HCT116 (cell line): ENCODE results near the gene TTYH3. TPM values are rescaled to one million over a fixed set of nuclear protein-coding genes. Genes with fewer than 3 reads are reported as not detected.

Source experiments
- ATAC-seq: fragments of 200-7000 bp; cut with Tn5 transposase; 2 replicates; pipeline ENCODE4 v1.9.1; 2020; ENCODE audit warnings: mild to moderate bottlenecking, moderate library complexity
- BruUV-seq: library from RNA; stranded (reverse); fragments of 400-500 nt; replicated peaks from 2 replicates; lab custom pipeline; 2021; lab: Mats Ljungman, UMichigan
- CTCF ChIA-PET: fragments of 300-600 bp; sonication (Branson Sonifier 250); formaldehyde crosslinking; loops from one replicate; lab custom pipeline; 2021; ENCODE audit warnings: antibody characterized with exemption; lab: Charles Lee
- POLR2A ChIA-PET: fragments of 300-600, 350-600 bp; sonication (Branson Sonifier 250); formaldehyde crosslinking; loops from one replicate; lab custom pipeline; 2021; ENCODE audit warnings: antibody characterized with exemption; lab: Charles Lee
- RAD21 ChIA-PET, 2 experiments: fragments of 300-600 bp; sonication (Branson Sonifier 250); formaldehyde crosslinking; loops; one replicate each; lab custom pipeline; 2023; ENCODE audit warnings: low total read pairs in 2 of 2; ENCODE audit not compliant: uncharacterized antibody in 2 of 2, unreplicated experiment in 2 of 2, low non-redundant PET in 1 of 2; lab: Charles Lee
- DNase-seq: peaks from one replicate; pipeline ENCODE4 v3.0.0-alpha.2; 2010; ENCODE audit warnings: low read depth, low spot score
- H2AFZ ChIP-seq: fragments of 200-600 bp; shearing (Covaris generic), sonication (generic); 2 replicates; pipeline ENCODE4 v1.6.1; 2017; ENCODE audit warnings: low read depth, mixed run types, mixed read lengths, antibody characterized with exemption, low read length; ENCODE audit not compliant: poor library complexity, severe bottlenecking
- H3K27ac ChIP-seq: 2 replicates; pipeline ENCODE4 v1.5.1; 2012; ENCODE audit warnings: low read depth, low read length
- H3K27me3 ChIP-seq: fragments of 200-600 bp; sonication (generic); 2 replicates; pipeline ENCODE4 v1.6.1; 2016; ENCODE audit warnings: mixed run types, low read length, mixed read lengths; ENCODE audit not compliant: insufficient read depth
- H3K36me3 ChIP-seq, 2 experiments: fragments of 200-500 bp in 1 of 2; fragments of 200-600 bp in 1 of 2; sonication (Bioruptor generic) in 1 of 2; sonication (generic) in 1 of 2; 2 replicates each; pipeline versions ENCODE4 v1.5.1 to v1.6.1; 2014 to 2016; ENCODE audit warnings: low read length in 2 of 2, inconsistent platforms in 1 of 2, mixed read lengths in 1 of 2, mixed run types in 1 of 2; ENCODE audit not compliant: insufficient read depth in 2 of 2, control insufficient read depth in 1 of 2
- H3K4me1 ChIP-seq, 2 experiments: fragments of 200-600 bp in 1 of 2; sonication (generic) in 1 of 2; 2 replicates each; pipeline versions ENCODE4 v1.5.1 to v1.6.1; 2012 to 2017; ENCODE audit warnings: low read length in 2 of 2, inconsistent platforms in 1 of 2, mild to moderate bottlenecking in 1 of 2, mixed read lengths in 1 of 2, mixed run types in 1 of 2, moderate library complexity in 1 of 2; ENCODE audit not compliant: insufficient read depth in 2 of 2, control insufficient read depth in 1 of 2
- H3K4me2 ChIP-seq: fragments of 200-600 bp; sonication (generic); 2 replicates; pipeline ENCODE4 v1.6.1; 2017; ENCODE audit warnings: mixed run types, low read length, mixed read lengths
- H3K4me3 ChIP-seq, 2 experiments: fragments of 200-600 bp in 1 of 2; sonication (generic) in 1 of 2; replicated peaks in 1 of 2; 2 replicates each; pipeline ENCODE4 v1.5.1; 2011 to 2016; ENCODE audit warnings: low read length in 2 of 2, control low read depth in 1 of 2, low read depth in 1 of 2, mild to moderate bottlenecking in 1 of 2, mixed read lengths in 1 of 2, mixed run types in 1 of 2
- H3K79me2 ChIP-seq: fragments of 200-600 bp; sonication (generic); 2 replicates; pipeline ENCODE4 v1.6.1; 2017; ENCODE audit warnings: mild to moderate bottlenecking, mixed run types, low read length, moderate library complexity, mixed read lengths; ENCODE audit not compliant: insufficient read depth
- H3K9ac ChIP-seq: fragments of 200-600 bp; sonication (generic); 2 replicates; pipeline ENCODE4 v1.6.1; 2016; ENCODE audit warnings: low read length, mixed read lengths
- H3K9me2 ChIP-seq: fragments of 200-600 bp; sonication (generic), shearing (Covaris generic); 2 replicates; pipeline ENCODE4 v1.6.1; 2017; ENCODE audit warnings: mixed run types, mild to moderate bottlenecking, moderate library complexity; ENCODE audit not compliant: insufficient read depth
- H3K9me3 ChIP-seq, 2 experiments: fragments of 200-500 bp in 1 of 2; fragments of 200-600 bp in 1 of 2; sonication (Bioruptor generic) in 1 of 2; sonication (generic) in 1 of 2; 2 replicates each; pipeline ENCODE4 v1.6.1; 2014 to 2017; ENCODE audit warnings: low read length in 2 of 2, mixed read lengths in 2 of 2, inconsistent platforms in 1 of 2, low read depth in 1 of 2, mild to moderate bottlenecking in 1 of 2, mixed run types in 1 of 2, moderate library complexity in 1 of 2; ENCODE audit not compliant: control insufficient read depth in 1 of 2, insufficient read depth in 1 of 2
- H4K20me1 ChIP-seq: fragments of 200-600 bp; sonication (generic), shearing (Covaris generic); 2 replicates; pipeline ENCODE4 v1.6.1; 2017; ENCODE audit warnings: mixed run types, mild to moderate bottlenecking, moderate library complexity; ENCODE audit not compliant: insufficient read depth
- CBX3 ChIP-seq: IDR thresholded peaks from 2 replicates; pipeline ENCODE4 v1.6.1; 2012; ENCODE audit warnings: low read depth
- ELF1 ChIP-seq: IDR thresholded peaks from 2 replicates; pipeline ENCODE4 v1.6.1; 2012; ENCODE audit warnings: low read depth, borderline replicate concordance
- EZH2phosphoT487 ChIP-seq: fragments of 200-600 bp; IDR thresholded peaks from 2 replicates; pipeline ENCODE4 v1.6.1; 2018; ENCODE audit warnings: antibody characterized with exemption, borderline replicate concordance
- FOSL1 ChIP-seq: IDR thresholded peaks from 2 replicates; pipeline ENCODE4 v1.6.1; 2012; ENCODE audit warnings: low read depth
- POLR2A ChIP-seq: IDR thresholded peaks from 2 replicates; pipeline ENCODE4 v1.7.0; 2011; ENCODE audit warnings: borderline replicate concordance; ENCODE audit not compliant: insufficient read depth, insufficient read length; ENCODE audit errors: extremely low read depth
- RAD21 ChIP-seq: IDR thresholded peaks from 2 replicates; pipeline ENCODE4 v1.6.1; 2012; ENCODE audit warnings: low read depth, mild to moderate bottlenecking
- REST ChIP-seq: IDR thresholded peaks from 2 replicates; pipeline ENCODE4 v1.6.1; 2012; ENCODE audit warnings: low read depth
- SIN3A ChIP-seq: IDR thresholded peaks from 2 replicates; pipeline ENCODE4 v1.6.1; 2012; ENCODE audit warnings: low read depth
- SP1 ChIP-seq: IDR thresholded peaks from 2 replicates; pipeline ENCODE4 v1.6.1; 2012; ENCODE audit warnings: low read depth
- SRF ChIP-seq: IDR thresholded peaks from 2 replicates; pipeline ENCODE4 v1.6.1; 2012; ENCODE audit warnings: low read depth
- TCF7L2 ChIP-seq: IDR thresholded peaks from 2 replicates; pipeline ENCODE4 v1.7.0; 2011; ENCODE audit warnings: borderline replicate concordance, inconsistent platforms; ENCODE audit not compliant: insufficient read depth, insufficient read length; ENCODE audit errors: extremely low read depth
- YY1 ChIP-seq: IDR thresholded peaks from 2 replicates; pipeline ENCODE4 v1.6.1; 2011; ENCODE audit warnings: low read length, low read depth, moderate library complexity, mild to moderate bottlenecking; ENCODE audit not compliant: insufficient replicate concordance; ENCODE audit errors: extremely low read depth
- ZBTB33 ChIP-seq: IDR thresholded peaks from 2 replicates; pipeline ENCODE4 v1.6.1; 2011; ENCODE audit warnings: mild to moderate bottlenecking, low read length, moderate library complexity; ENCODE audit not compliant: insufficient replicate concordance; ENCODE audit errors: extremely low read depth
- ZNF274 ChIP-seq: fragments of 200-500 bp; sonication (Bioruptor generic); IDR thresholded peaks from 2 replicates; pipeline ENCODE4 v1.6.1; 2014; ENCODE audit warnings: mild to moderate bottlenecking, low read depth, low read length, inconsistent platforms
- intact Hi-C: fragments of 100-400 bp; cut with micrococcal nuclease; formaldehyde crosslinking; loops from 2 replicates; pipeline ENCODE4 v1.10.0; 2022
- total RNA-seq: library from RNA; stranded (reverse); gene quantifications from one replicate; pipeline ENCODE4 v1.2.1, GENCODE V29; 2021; ENCODE audit not compliant: unreplicated experiment
- TF ChIP-seq, protein P1 (sequence below): IDR thresholded peaks from 2 replicates; pipeline ENCODE4 v1.6.1; 2012

Gene TTYH3
- total RNA-seq, 1 experiment from 2014 or later, result 40.3 TPM

DNA sequence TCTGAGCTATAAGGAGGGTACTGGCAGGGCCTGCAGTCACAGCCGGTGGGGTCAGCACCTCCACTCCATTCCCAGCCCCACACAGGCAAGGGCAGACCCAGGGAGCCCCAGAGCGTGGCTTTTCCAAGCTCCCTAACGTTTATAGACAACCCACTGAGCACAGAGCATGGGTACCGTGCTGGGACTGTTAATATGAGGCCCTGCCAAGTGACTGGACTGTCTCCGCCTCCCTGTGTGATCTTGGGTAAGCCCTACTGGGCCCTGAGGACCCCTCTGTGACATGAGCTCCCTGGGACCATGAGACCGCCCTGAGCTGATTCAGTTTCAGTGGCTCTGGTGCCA is 12.4 kb downstream of the TTYH3 start (continued):
- TF ChIP-seq ZBTB33, result no peak
- TF ChIP-seq ZNF274, result no peak
- no peak for TF ChIP-seq CBX3

DNA sequence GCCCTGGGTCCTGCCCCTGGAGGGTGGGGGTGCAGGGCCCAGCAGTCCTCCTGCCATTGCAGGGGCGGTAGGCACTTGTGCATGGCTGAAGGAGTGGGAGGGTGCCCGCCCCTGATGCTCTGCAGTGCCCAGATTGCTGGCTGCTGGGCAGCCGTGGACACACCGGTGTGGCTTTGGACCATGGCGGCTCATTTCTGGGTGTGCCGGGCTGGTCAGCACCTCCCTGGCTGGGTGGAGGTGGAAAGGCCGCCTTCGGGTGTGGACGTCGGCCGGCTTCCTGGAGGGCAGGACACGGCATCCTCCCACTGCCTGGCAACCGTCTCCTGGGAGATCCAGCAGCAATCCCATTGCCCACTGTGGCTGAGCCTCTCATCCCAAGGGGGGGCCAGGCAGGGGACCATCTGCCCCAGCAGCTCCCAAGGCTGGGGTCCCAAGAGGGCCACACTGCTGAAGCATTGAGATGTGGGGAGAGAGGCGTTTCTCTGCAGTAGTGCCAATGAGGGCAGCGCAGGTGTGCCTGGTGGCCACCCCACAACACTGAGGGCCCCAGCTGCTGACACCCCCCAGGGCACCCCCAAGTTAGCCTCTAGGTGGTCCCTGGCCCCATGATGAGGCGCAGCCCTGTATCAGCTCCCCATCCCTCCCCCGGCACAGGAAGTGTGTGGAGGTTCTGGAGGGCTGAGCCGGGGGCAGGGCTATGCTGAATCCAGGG is 12.9 kb downstream of the TTYH3 start:
- no peaks in the 10 kb centered on the region for H3K27me3 ChIP-seq
- TF ChIP-seq POLR2A (no peak), SIN3A (no peak), ZNF274 (no peak), TCF7L2 (no peak), SP1 (no peak), FOSL1 (no peak), ZBTB33 (no peak), RAD21 (no peak), ELF1 (no peak), EZH2phosphoT487 (no peak), REST (no peak), SRF (no peak), YY1 (no peak)
- TF ChIP-seq, protein P1, sequence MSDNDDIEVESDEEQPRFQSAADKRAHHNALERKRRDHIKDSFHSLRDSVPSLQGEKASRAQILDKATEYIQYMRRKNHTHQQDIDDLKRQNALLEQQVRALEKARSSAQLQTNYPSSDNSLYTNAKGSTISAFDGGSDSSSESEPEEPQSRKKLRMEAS, result no peak
- no peak overlapping the region for H3K9ac ChIP-seq
- no peaks in the 10 kb centered on the region for H3K36me3 ChIP-seq
- ATAC-seq (no peak), DNase-seq (no peak)
- H2AFZ ChIP-seq, result no peak overlapping the region
- intact Hi-C loops, result no loop called here
- ChIA-PET RAD21 (no interaction called here), POLR2A (no interaction called here), CTCF (no interaction called here)
- no peaks in the 10 kb centered on the region for H4K20me1 ChIP-seq
- H3K79me2 ChIP-seq, result no peaks in the 10 kb centered on the region
- H3K4me1 ChIP-seq, result peaks cover 17 to 25% of the 10 kb centered on the region in 2 experiments
- no peaks in the 10 kb centered on the region for H3K9me3 ChIP-seq
- no peak overlapping the region for H3K27ac ChIP-seq
- no peak overlapping the region for H3K4me3 ChIP-seq
- no TSS peak for BruUV-seq
- H3K4me2 ChIP-seq, result no peak overlapping the region
- H3K9me2 ChIP-seq, result no peaks in the 10 kb centered on the region
